NK-92 (cell line): ENCODE results near the gene FBXO33.
"Not testable (repeated sequence)": the region's sequence is repeated elsewhere in the genome, so short reads cannot be mapped to it uniquely, and the experiment has no call there.

Source experiments
- DNase-seq: peaks from one replicate; lab custom pipeline; 2025; ENCODE audit not compliant: unreplicated experiment; lab: John Stamatoyannopoulos, UW

The FBXO33 gene

DNA sequence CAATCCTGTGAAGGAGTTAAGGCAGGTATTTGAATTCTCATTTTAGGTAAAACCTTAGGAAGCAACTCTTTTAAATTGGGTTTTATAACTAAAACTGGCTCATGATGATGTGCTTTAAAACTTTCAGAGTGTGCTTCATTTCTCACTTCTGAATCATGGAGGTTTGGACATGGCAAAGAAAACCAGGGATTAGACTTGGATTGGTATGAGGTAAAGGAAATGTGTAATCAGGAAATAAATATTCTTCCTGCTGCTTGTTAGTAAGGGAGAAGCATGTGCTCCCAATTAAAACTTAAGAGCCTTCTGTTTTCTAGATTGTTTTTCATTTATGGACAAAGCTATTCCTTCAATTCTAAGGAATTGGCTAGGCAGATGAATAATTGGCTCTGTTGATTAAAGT lies 57.4 kb downstream of the FBXO33 start:
- no peak for DNase-seq

DNA sequence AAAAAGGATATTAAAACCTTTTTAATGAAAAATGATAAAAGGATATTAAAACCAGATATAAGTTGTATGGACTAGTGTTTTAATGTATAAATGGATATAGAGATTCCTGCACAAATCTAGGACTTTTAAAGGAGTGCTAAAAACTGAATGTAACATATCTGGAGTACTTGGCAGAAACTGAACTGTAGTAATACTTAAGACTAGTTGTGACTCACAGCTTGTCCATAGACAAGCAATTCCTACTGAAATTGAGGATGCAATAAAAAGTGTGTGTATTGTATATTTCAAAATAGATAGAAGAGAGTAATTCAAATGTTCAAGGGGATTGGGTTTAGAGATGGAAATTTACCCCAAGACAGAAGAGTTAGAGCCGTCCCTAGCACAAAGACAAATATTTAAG lies 59.6 kb downstream of the FBXO33 start:
- no peak for DNase-seq

DNA sequence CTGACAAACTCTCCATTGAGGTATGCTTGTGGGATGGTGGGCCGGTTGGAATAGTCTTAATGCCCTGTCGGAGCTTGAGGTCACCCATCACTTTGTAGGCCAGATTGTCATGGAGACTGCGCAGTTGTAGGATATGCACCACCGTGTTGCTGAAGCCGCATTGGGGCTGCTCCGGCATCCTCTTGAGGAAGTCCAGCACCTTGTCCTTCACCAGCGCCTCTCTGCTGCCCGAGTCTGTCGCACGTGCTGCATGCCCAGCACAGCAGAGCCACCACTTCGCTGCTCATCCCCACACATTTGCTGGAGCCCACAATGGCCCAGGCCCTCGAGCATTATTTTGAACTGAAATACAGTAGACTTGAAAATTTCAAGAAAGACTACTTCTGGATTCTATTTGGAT lies 61.8 kb downstream of the FBXO33 start:
- no peak for DNase-seq

DNA sequence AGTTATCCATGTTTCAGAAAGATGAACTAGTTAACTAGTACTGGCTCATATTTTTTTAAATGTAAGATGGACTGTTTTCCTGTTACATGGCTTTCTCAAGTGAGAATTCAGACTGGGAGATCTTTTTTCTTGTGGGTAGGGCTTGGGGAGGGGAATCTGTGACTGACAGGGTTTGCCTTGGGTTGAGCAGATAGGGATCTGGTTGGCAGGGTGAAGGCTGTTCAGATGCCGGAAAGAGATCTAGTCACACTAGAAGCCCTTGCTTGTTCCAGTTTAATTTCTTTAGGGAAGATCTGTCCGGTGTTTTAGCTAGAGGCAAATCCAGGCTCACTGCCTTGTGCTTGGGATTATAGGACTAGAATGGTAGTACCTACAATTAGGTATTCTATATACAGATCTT lies 63.2 kb downstream of the FBXO33 start:
- DNase-seq = no peak

DNA sequence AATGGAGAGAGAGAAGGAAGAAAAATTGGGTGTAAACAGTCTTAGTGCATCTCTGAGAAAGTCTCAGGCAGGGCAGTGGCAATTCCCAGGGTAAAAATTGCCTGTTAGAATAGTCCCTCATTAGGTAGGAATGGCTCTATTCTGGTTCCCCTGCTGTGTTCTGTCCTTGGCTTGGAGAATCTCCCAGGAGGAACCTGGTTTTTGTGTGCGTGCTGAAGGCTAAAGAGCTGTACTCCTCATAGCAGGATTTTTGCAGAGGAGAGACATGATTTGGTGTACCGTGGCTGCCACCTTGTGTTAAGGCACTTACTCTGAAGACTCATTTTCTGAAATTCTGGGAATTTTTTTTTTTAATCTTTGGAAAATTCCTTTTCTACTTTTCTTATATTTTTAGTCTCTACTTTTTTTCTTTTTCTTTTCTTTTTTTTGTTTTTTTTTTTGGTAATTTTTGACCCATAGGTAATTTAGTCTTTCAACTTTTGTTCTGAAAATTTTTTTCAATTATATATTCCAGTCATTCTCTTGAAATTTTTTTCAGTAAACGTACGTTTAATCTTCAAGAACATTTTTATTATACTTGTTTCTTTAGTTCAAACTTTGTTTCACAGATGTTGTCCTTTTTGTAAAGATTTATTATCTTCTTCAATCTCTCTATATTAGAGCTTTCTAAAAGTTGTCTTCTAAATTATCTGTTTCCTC lies 63.8 kb downstream of the FBXO33 start:
- no peak for DNase-seq

DNA sequence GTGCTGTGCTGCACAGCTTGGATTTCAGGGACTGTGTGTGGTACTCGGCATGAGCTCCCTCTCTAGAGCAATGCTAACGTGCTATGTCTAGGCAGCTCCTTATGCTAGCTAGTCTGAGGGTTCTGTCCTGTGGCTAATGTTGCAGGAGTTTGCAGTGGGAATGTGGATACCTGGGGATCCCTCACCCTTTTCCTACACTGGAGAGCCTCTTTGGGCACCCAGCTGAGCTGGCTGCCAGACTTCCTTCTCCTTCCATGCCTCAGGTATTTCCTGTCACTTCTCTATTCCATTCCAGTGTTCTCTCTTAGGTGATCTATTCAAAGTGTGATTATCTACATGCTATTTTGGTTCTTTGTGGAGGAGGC lies 64.9 kb downstream of the FBXO33 start:
- no peak for DNase-seq

DNA sequence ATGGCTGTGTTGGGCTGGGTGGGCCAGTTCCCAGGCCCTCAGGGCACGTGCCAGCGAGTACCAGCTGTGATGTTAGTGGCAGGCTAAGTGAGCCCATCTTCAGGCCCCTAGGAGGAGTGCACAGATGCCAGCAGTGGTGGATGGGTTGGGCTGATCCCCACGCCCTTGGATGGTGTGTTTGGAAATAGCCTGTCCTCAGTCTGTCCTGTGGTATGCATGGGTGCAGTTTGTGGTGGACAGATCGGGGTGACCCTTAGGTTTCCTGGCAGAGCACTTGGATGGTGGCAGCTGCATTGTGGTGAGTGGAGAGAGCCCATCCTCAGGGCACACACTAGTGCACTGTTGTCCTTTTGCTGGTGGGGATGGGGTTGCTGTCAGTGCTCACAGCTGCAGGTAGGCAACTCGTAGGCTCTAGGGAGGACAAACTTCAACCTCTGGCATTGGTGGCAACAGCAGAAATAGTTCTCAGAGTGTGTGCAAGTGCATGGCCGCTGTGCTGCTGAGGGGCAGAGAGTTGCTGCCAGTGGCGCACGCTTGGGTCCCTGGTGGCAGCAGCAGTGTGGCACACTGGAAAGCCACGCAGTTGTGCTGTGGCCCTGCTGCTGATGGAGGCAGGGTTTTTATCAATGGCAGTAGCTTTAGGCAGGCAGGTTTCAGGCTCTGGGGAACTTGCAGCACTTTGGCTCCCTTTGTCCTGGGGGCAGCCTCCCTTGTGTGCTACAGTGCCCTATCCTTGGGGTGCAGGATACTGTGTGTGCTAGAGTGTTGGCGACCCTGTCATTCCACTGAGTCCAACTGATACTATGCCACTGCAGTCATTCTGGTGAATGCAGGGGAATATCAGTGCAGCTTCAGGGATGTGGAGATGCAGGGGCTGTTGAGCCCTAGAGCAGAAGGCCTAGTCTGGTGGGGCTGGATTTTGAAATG lies 65.5 kb downstream of the FBXO33 start:
- no peak for DNase-seq

DNA sequence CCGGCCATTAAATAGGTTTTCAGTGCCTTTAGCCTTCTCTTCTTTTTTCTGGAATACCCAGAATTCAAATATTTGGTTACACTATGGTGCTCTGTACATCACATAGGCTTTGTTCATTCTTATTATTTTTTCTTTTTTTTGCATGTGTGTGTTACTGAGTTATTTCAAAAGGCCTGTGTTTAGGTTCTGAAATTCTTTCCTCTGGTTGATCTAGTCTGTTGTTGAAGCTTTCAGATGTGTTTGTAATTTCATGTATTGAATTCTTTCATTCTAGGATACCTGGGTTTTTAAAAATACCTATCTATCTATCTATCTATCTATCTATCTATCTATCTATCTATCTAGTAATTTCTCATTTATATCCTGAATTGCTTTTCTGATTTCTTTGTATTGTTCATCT lies 66.9 kb downstream of the FBXO33 start:
- no peak for DNase-seq

DNA sequence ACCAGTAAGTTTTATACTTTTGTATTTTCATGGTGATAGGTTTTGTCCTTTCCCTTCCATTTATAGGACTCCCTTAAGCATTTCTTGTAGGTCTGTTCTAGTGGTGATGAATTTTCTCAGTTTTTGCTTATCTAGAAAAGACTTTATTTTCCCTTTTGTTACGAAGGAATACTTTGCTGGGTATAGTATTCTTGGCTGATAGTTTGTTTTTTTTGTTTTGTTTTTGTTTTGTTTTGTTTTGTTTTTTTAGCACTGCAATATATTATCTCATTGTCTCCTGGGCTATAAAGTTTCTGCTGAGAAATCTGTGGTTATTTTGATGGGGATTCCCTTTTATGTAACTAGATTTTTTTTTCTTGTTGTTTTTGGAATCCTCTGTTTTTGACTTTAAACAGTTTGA lies 67.7 kb downstream of the FBXO33 start:
- DNase-seq = no peak

DNA sequence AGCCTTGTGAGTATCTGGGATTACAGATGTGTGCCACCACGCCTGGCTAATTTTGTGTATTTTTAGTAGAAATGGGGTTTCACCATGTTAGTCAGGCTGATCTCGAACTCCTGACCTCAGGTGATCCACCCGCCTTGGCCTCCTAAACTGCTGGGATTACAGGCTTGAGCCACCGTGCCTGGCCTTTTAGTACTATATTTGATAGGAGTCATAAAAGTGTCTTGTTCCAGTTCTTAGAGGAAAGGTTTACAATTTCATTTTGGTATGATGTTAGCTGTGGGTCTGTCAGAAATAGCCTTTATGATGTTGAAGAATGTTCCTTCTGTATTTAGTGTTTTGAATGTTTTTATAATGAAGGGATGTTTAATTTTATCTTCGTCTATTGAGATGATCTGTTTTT lies 70.7 kb downstream of the FBXO33 start:
- DNase-seq = not testable (repeated sequence)

DNA sequence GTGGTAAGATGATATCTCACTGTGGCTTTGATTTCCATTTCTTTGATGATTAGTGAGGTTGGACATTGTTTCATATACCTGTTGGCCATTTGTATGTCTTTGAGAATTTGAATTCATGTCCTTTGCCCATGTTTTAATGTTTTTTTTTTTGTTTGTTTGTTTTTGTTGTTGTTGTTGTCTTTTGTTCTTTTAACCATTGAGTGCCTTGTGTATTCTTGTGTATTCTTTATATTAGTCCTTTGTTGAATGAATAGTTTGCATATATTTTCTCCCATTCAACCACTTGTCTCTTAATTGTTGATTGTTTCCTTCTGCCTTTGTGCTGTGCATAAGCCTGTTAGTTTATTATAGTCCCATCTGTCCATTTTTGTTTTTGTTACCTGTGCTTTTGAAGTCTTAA lies 71.9 kb downstream of the FBXO33 start:
- DNase-seq = no peak

DNA sequence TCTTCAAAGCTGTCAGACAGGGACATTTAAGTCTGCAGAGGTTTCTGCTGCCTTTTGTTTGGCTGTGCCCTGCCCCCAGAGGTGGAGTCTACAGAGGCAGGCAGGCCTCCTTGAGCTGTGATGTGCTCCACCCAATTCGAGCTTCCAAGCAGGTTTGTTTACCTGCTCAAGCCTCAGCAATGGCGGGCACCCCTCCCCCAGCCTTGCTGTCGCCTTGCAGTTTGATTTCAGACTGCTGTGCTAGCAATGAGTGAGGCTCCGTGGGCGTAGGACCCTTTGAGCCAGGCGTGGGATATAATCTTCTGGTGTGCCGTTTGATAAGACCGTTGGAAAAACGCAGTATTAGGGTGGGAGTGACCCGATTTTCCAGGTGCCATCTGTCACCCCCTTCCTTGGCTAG lies 73.2 kb downstream of the FBXO33 start:
- DNase-seq = not testable (repeated sequence)

DNA sequence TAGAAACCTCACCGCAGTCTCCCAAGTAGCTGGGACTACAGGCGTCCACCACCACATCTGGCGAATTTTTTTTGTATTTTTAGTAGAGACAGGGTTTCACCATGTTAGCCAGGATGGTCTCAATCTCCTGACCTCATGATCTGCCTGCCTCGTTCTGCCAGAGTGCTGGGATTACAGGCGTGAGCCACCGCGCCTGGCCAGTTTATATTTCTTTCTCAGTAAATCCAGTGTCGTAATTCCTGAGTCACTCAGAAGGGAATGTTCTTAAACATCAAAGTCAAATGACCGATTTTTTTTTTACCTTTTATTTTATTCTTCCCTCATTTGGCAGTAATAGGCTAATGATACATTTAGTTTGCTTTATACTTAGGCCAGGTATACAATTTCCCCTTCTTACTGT lies 80.5 kb downstream of the FBXO33 start:
- DNase-seq = no peak

DNA sequence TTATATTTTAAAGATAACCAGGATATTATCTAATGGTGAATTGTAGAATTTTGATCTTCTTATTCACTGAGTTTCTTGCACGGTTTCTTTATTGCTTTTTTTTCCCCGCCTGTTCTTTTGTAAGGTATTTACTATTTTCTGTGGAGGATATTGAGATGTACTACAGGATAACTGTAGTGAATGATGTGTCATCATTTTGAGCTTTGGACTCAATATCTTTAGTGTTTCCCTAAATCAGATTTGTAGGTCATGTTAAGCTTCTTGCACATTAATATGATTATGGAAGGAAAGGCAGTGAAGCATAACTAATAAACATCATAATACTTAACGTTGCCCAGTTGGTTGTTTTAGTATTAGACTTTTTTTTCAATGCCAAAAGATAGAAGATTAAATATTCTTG lies 81.4 kb downstream of the FBXO33 start:
- DNase-seq = no peak
